IMR-90 (cell line): ENCODE data around the gene OR4M1. TPM values are rescaled to one million over a fixed set of nuclear protein-coding genes. Genes with fewer than 3 reads are reported as not detected.

Experiments used
- ATAC-seq: fragments of 200-7000 bp; cut with Tn5 transposase; 2 replicates; pipeline ENCODE4 v1.9.1; 2020; ENCODE audit warnings: low read depth, mild to moderate bottlenecking, moderate library complexity
- BruUV-seq: library from RNA; stranded (reverse); fragments of 400-500 nt; replicated peaks from 2 replicates; lab custom pipeline; 2021; lab: Mats Ljungman, UMichigan
- CTCF ChIA-PET: fragments of 300-600 bp; formaldehyde crosslinking; extraction: SDS; loops from one replicate; lab custom pipeline; 2021; ENCODE audit warnings: antibody characterized with exemption; lab: Yijun Ruan, JAX
- POLR2A ChIA-PET: fragments of 300-600 bp; sonication (Branson Sonifier 250); formaldehyde crosslinking; loops from one replicate; lab custom pipeline; 2022; ENCODE audit warnings: antibody characterized with exemption; ENCODE audit not compliant: unreplicated experiment; lab: Charles Lee
- DNase-seq: peaks from one replicate; pipeline ENCODE4 v3.0.0; 2013
- H2AFZ ChIP-seq: replicated peaks from 2 replicates; pipeline ENCODE3; 2013; ENCODE audit warnings: low read length, mild to moderate bottlenecking; ENCODE audit not compliant: poor library complexity
- H2AK5ac ChIP-seq: 2 replicates; pipeline ENCODE4 v1.6.1; 2013; ENCODE audit warnings: low read depth, low read length, inconsistent platforms
- H2AK9ac ChIP-seq: replicated peaks from 2 replicates; pipeline ENCODE3; 2013; ENCODE audit warnings: mild to moderate bottlenecking, low read depth, low read length, moderate library complexity; ENCODE audit not compliant: poor library complexity
- H2BK120ac ChIP-seq: 2 replicates; pipeline ENCODE4 v1.6.1; 2013; ENCODE audit warnings: low read depth, low read length, inconsistent platforms
- H2BK15ac ChIP-seq: 3 replicates; pipeline ENCODE4 v1.6.1; 2013; ENCODE audit warnings: low read depth, low read length, inconsistent platforms
- H2BK20ac ChIP-seq: 2 replicates; pipeline ENCODE4 v1.6.1; 2013; ENCODE audit warnings: low read depth, mild to moderate bottlenecking, inconsistent platforms, low read length, moderate library complexity
- H2BK5ac ChIP-seq: 2 replicates; pipeline ENCODE4 v1.6.1; 2013; ENCODE audit warnings: mild to moderate bottlenecking, low read depth, low read length, inconsistent platforms; ENCODE audit not compliant: poor library complexity, severe bottlenecking
- H3K14ac ChIP-seq: replicated peaks from 2 replicates; pipeline ENCODE4 v1.6.1; 2013; ENCODE audit warnings: low read depth, low read length, inconsistent platforms
- H3K18ac ChIP-seq: 2 replicates; pipeline ENCODE4 v1.6.1; 2013; ENCODE audit warnings: low read depth, low read length, control low read depth
- H3K23ac ChIP-seq: 2 replicates; pipeline ENCODE4 v1.6.1; 2013; ENCODE audit warnings: low read depth, low read length, inconsistent platforms
- H3K27ac ChIP-seq: 2 replicates; pipeline ENCODE4 v1.5.1; 2013; ENCODE audit warnings: mild to moderate bottlenecking, control low read depth, low read length; ENCODE audit not compliant: insufficient read depth
- H3K27me3 ChIP-seq: 2 replicates; pipeline ENCODE4 v1.6.1; 2013; ENCODE audit warnings: low read length; ENCODE audit not compliant: control insufficient read depth, insufficient read depth
- H3K36me3 ChIP-seq: 2 replicates; pipeline ENCODE4 v1.6.1; 2013; ENCODE audit warnings: low read length, mixed read lengths; ENCODE audit not compliant: control insufficient read depth, insufficient read depth
- H3K4ac ChIP-seq: 2 replicates; pipeline ENCODE4 v1.6.1; 2013; ENCODE audit warnings: low read depth, low read length, inconsistent platforms
- H3K4me1 ChIP-seq: 2 replicates; pipeline ENCODE4 v1.6.1; 2013; ENCODE audit warnings: low read length, mixed read lengths; ENCODE audit not compliant: control insufficient read depth, insufficient read depth
- H3K4me2 ChIP-seq: 2 replicates; pipeline ENCODE4 v1.6.1; 2013; ENCODE audit warnings: low read depth, mild to moderate bottlenecking, control low read depth, low read length, moderate library complexity
- H3K4me3 ChIP-seq: 2 replicates; pipeline ENCODE4 v1.5.1; 2013; ENCODE audit warnings: low read depth, mild to moderate bottlenecking, control low read depth, low read length, moderate library complexity; ENCODE audit not compliant: insufficient read depth
- H3K56ac ChIP-seq: 2 replicates; pipeline ENCODE4 v1.6.1; 2013; ENCODE audit warnings: low read length, inconsistent platforms; ENCODE audit not compliant: insufficient read depth; ENCODE audit errors: extremely low read depth
- H3K79me1 ChIP-seq, 2 experiments: 2 replicates each; pipeline ENCODE4 v1.6.1; 2013; ENCODE audit warnings: low read length in 2 of 2, inconsistent platforms in 1 of 2, low read depth in 1 of 2
- H3K9ac ChIP-seq: 2 replicates; pipeline ENCODE4 v1.6.1; 2013; ENCODE audit warnings: low read depth, low read length, control low read depth
- H3K9me1 ChIP-seq: 2 replicates; pipeline ENCODE4 v1.6.1; 2013; ENCODE audit warnings: low read length, inconsistent platforms; ENCODE audit not compliant: insufficient read depth
- H3K9me3 ChIP-seq: 2 replicates; pipeline ENCODE4 v1.6.1; 2013; ENCODE audit warnings: low read length; ENCODE audit not compliant: control insufficient read depth, insufficient read depth
- H4K20me1 ChIP-seq: 2 replicates; pipeline ENCODE4 v1.6.1; 2013; ENCODE audit warnings: low read length, inconsistent platforms; ENCODE audit not compliant: insufficient read depth
- H4K5ac ChIP-seq: 2 replicates; pipeline ENCODE4 v1.6.1; 2013; ENCODE audit warnings: mild to moderate bottlenecking, low read depth, low read length, control low read depth
- H4K8ac ChIP-seq, 2 experiments: 2 replicates each; pipeline ENCODE4 v1.6.1; 2013; ENCODE audit warnings: low read depth in 2 of 2, low read length in 2 of 2, control low read depth in 1 of 2, inconsistent platforms in 1 of 2
- H4K91ac ChIP-seq: 2 replicates; pipeline ENCODE4 v1.6.1; 2013; ENCODE audit warnings: low read depth, low read length, inconsistent platforms; ENCODE audit not compliant: insufficient read depth
- RAD21 ChIP-seq: IDR thresholded peaks from 2 replicates; pipeline ENCODE4 v1.6.1; 2012; ENCODE audit warnings: low read length, improper control_type of control experiment
- RCOR1 ChIP-seq: IDR thresholded peaks from 2 replicates; pipeline ENCODE4 v1.6.1; 2012; ENCODE audit warnings: mild to moderate bottlenecking, low read length, improper control_type of control experiment; ENCODE audit not compliant: insufficient replicate concordance
- SMC3 ChIP-seq: fragments of 150-350 bp; IDR thresholded peaks from 2 replicates; pipeline ENCODE4 v1.6.1; 2016; ENCODE audit warnings: low read depth, mild to moderate bottlenecking, antibody characterized with exemption, low read length, moderate library complexity
- WGBS, 2 experiments: methylation state at CpG; one replicate each; pipeline versions ENCODE4 v1.1.5 to v1.1.7; 2013; ENCODE audit warnings: missing lambda C conversion rate in 2 of 2; ENCODE audit not compliant: insufficient read length in 1 of 2; ENCODE audit errors: extremely low coverage in 2 of 2; 5-methylcytosine and 5-hydroxymethylcytosine counted together
- dilution Hi-C: fragments of 300-500 bp; cut with HindIII; formaldehyde crosslinking; loops from one replicate; pipeline ENCODE4 v1.14.3; 2018; ENCODE audit warnings: low sequenced_read_pairs; ENCODE audit not compliant: unreplicated experiment
- in situ Hi-C: fragments of 300-500 bp; cut with MboI; formaldehyde crosslinking; loops from 3 replicates; pipeline ENCODE4 v1.14.3; 2019; ENCODE audit warnings: low sequenced_read_pairs, inconsistent platforms, mixed read lengths
- intact Hi-C: fragments of 100-400 bp; cut with micrococcal nuclease; formaldehyde crosslinking; loops from 2 replicates; pipeline ENCODE4 v1.10.0; 2022
- polyA plus RNA-seq, 3 experiments: library from polyadenylated mRNA; depleted of rRNA; stranded (reverse); fragments of >200 nt; gene quantifications; 2 replicates each; pipeline ENCODE4 v1.2.3, GENCODE V29; 2012; ENCODE audit warnings: low replicate concordance in 1 of 3
- total RNA-seq: library from RNA; depleted of rRNA; stranded (reverse); fragments of >200 nt; gene quantifications from 2 replicates; pipeline ENCODE4 v1.2.3, GENCODE V29; 2012

The OR4M1 gene
- total and polyA plus RNA-seq, 2 of the 4 experiments (the other 2 are of a cell fraction): not detected

- dilution Hi-C loops: no loop called here
- peaks cover 14% of the 10 kb centered on the region for H3K9me3 ChIP-seq
- no peaks in the 10 kb centered on the region for H3K4me1 ChIP-seq
- no peaks in the 10 kb centered on the region for H3K36me3 ChIP-seq
- no peak overlapping the region for H2BK15ac ChIP-seq
- no peak overlapping the region for H2BK120ac ChIP-seq
- H4K20me1 ChIP-seq: no peaks in the 10 kb centered on the region
- H2AK5ac ChIP-seq: no peak overlapping the region
- no peak for TF ChIP-seq RAD21
- TF ChIP-seq RCOR1: no peak
- no peak for TF ChIP-seq SMC3
- no peak overlapping the region for H2BK5ac ChIP-seq
- H4K8ac ChIP-seq: no peak overlapping the region
- POLR2A ChIA-PET: no interaction called here
- in situ Hi-C loops: no loop called here
- BruUV-seq: no TSS peak
- H3K4me2 ChIP-seq: no peak overlapping the region
- no CpG with 5 or more reads among the region's 1 CpG for WGBS, 2 experiments
- H3K23ac ChIP-seq: no peak overlapping the region
- H3K27me3 ChIP-seq: no peaks in the 10 kb centered on the region
- no peak overlapping the region for H4K5ac ChIP-seq
- no peaks in the 10 kb centered on the region for H3K79me1 ChIP-seq
- H3K4ac ChIP-seq: no peak overlapping the region
- H4K91ac ChIP-seq: no peak overlapping the region
- H2AK9ac ChIP-seq: no peak overlapping the region
- H2AFZ ChIP-seq: no peak overlapping the region
- H3K9ac ChIP-seq: no peak overlapping the region
- H3K14ac ChIP-seq: no peak overlapping the region
- ATAC-seq (no peak), DNase-seq (no peak)
- H3K56ac ChIP-seq: no peak overlapping the region
- intact Hi-C loops: no loop called here
- CTCF ChIA-PET: no interaction called here
- H3K27ac ChIP-seq: no peak overlapping the region
- no peak overlapping the region for H3K18ac ChIP-seq
- no peaks in the 10 kb centered on the region for H3K9me1 ChIP-seq
- no peak overlapping the region for H2BK20ac ChIP-seq
- H3K4me3 ChIP-seq: no peak overlapping the region
Observed at GRCh38 chr14:19823178-19823577, 49.9 kb downstream of the OR4M1 start.
